DMS153 treated with DMSO at 0.1 percent for 48 hours (cell line): ENCODE data around the gene F9.

Experiments used
- DNase-seq: peaks from one replicate; lab custom pipeline; 2025; ENCODE audit not compliant: unreplicated experiment; lab: John Stamatoyannopoulos, UW

Gene F9

GRCh38 chrX:139596068-139596467 lies 65.5 kb downstream of the F9 start:
- DNase-seq: no peak

- DNase-seq: no peak
Measured at GRCh38 chrX:139600105-139600504, 69.6 kb downstream of the F9 start.
